ENCODE measurements around the gene ELAVL4.

GRCh38 chr1:50193002-50193401, 84.3 kb downstream of the ELAVL4 start:
- TF ChIP-seq, protein P1, sequence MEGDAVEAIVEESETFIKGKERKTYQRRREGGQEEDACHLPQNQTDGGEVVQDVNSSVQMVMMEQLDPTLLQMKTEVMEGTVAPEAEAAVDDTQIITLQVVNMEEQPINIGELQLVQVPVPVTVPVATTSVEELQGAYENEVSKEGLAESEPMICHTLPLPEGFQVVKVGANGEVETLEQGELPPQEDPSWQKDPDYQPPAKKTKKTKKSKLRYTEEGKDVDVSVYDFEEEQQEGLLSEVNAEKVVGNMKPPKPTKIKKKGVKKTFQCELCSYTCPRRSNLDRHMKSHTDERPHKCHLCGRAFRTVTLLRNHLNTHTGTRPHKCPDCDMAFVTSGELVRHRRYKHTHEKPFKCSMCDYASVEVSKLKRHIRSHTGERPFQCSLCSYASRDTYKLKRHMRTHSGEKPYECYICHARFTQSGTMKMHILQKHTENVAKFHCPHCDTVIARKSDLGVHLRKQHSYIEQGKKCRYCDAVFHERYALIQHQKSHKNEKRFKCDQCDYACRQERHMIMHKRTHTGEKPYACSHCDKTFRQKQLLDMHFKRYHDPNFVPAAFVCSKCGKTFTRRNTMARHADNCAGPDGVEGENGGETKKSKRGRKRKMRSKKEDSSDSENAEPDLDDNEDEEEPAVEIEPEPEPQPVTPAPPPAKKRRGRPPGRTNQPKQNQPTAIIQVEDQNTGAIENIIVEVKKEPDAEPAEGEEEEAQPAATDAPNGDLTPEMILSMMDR (conservative IDR thresholded peaks at IDR 0.05; ENCODE audit: low read depth, low read length): no peak
- TF ChIP-seq EZH2 (IDR thresholded peaks at IDR 0.05; ENCODE audit: borderline replicate concordance, low read depth, low read length, poor library complexity, severe bottlenecking): no peak

All from A673 (cell line).